Calu3 (cell line): ENCODE data around the gene NR1D1. TPM values are rescaled to one million over a fixed set of nuclear protein-coding genes. Genes with fewer than 3 reads are reported as not detected.

Experiments used
- BruUV-seq: library from RNA; stranded (reverse); fragments of 400-500 nt; replicated peaks from 2 replicates; lab custom pipeline; 2021; lab: Mats Ljungman, UMichigan
- CTCF ChIA-PET: fragments of 300-600 bp; sonication (Branson Sonifier 250); formaldehyde crosslinking; loops from one replicate; lab custom pipeline; 2022; ENCODE audit warnings: antibody characterized with exemption; lab: Charles Lee
- DNase-seq: peaks from one replicate; pipeline ENCODE4 v3.0.0; 2022
- H3K27ac Mint-ChIP-seq: one replicate; pipeline ENCODE4 v1.8.0; 2022; ENCODE audit warnings: mixed read lengths; ENCODE audit not compliant: unreplicated experiment
- H3K27me3 Mint-ChIP-seq: one replicate; pipeline ENCODE4 v1.8.0; 2022; ENCODE audit warnings: mixed read lengths; ENCODE audit not compliant: unreplicated experiment
- H3K36me3 Mint-ChIP-seq: one replicate; pipeline ENCODE4 v1.8.0; 2022; ENCODE audit warnings: mild to moderate bottlenecking, moderate library complexity, mixed read lengths; ENCODE audit not compliant: insufficient read depth, unreplicated experiment
- H3K4me1 Mint-ChIP-seq: one replicate; pipeline ENCODE4 v1.8.0; 2022; ENCODE audit warnings: mild to moderate bottlenecking, low read depth, mixed read lengths; ENCODE audit not compliant: unreplicated experiment
- H3K4me3 Mint-ChIP-seq: one replicate; pipeline ENCODE4 v1.8.0; 2022; ENCODE audit warnings: mild to moderate bottlenecking, low read depth, moderate library complexity, mixed read lengths; ENCODE audit not compliant: unreplicated experiment
- H3K9me3 Mint-ChIP-seq: one replicate; pipeline ENCODE4 v1.8.0; 2022; ENCODE audit warnings: low read depth, mixed read lengths; ENCODE audit not compliant: unreplicated experiment
- intact Hi-C: fragments of 100-400 bp; cut with micrococcal nuclease; formaldehyde crosslinking; loops from one replicate; pipeline ENCODE4 v1.10.0; 2022; ENCODE audit not compliant: unreplicated experiment
- total RNA-seq: library from RNA; stranded (reverse); gene quantifications from 2 replicates; pipeline ENCODE4 v1.2.3, GENCODE V29; 2022
- TF ChIP-seq, protein P1 (sequence below): fragments of 200-600 bp; IDR thresholded peaks from one replicate; pipeline ENCODE4 v1.8.0; 2022; ENCODE audit warnings: antibody characterized with exemption; ENCODE audit not compliant: unreplicated experiment

The NR1D1 gene
- total RNA-seq, 1 experiment from 2014 or later = 36.4 TPM

DNA sequence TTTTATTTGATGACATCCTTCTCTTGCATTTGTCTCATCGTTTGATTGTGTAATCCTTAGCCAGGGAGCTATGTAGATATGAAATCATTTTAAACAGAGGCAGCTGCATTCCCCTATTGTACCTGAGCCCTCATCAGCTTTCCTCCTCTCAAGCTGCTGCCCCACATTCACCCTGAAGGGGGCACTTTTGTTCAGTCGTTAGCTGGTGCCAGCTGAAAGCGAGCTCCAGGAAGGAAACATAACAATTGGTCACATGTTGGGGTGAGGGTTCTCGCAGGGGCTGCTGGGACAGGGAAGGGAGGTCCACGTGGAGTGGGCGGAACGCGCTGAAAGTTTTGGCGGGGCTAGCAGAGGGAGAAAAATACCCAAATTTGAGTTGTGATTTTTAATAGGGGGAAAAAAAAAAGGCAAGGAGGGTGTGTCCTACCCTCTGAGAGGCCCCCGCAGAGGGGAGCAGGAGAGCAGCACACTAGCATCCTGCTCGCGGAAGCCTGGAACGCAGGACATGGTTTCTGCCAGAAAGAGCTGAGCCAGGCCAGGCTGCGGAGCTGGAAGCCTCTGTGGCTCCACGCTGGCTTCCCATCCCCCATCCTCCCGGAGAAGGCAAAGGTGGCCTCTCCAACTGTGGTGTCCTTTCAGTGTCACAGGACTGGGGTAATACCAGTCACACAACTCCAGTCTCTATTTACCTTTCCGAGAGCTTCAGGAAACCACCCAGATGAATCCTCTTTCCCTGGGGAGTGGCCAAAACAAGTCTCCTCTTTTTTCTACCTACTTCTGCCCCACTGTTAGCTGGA lies 12.9 kb upstream of the NR1D1 start:
- H3K4me3 Mint-ChIP-seq = peak overlapping the region; percentile 65

DNA sequence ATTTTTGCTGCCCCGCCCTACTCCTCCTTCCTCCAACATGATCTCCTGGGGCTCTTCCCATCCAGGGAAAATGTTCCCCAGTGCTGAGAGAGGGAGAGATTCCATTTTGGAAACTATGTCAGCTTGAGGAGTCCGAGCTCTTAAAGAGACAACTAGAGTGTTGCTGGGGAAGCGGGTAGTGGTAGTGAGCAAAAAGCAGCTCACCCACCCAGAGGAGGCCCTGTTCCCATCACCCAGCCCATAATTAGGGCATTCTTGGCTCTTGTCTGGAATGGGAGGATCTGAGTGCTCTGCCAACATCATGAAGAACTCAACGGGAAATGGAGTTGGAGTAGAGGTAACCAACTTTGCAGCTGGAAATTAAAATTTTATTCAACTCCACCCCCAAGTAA lies 12.3 kb upstream of the NR1D1 start:
- Mint-ChIP-seq H3K27ac (peak overlapping the region; percentile 74), H3K9me3 (no peaks in the 10 kb centered on the region), H3K4me3 (peak overlapping the region; percentile 65), H3K27me3 (no peaks in the 10 kb centered on the region), H3K4me1 (peaks cover 58% of the 10 kb centered on the region), H3K36me3 (peaks cover 46% of the 10 kb centered on the region)
- TF ChIP-seq, protein P1, sequence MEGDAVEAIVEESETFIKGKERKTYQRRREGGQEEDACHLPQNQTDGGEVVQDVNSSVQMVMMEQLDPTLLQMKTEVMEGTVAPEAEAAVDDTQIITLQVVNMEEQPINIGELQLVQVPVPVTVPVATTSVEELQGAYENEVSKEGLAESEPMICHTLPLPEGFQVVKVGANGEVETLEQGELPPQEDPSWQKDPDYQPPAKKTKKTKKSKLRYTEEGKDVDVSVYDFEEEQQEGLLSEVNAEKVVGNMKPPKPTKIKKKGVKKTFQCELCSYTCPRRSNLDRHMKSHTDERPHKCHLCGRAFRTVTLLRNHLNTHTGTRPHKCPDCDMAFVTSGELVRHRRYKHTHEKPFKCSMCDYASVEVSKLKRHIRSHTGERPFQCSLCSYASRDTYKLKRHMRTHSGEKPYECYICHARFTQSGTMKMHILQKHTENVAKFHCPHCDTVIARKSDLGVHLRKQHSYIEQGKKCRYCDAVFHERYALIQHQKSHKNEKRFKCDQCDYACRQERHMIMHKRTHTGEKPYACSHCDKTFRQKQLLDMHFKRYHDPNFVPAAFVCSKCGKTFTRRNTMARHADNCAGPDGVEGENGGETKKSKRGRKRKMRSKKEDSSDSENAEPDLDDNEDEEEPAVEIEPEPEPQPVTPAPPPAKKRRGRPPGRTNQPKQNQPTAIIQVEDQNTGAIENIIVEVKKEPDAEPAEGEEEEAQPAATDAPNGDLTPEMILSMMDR = no peak
- DNase-seq = no peak
- no TSS peak for BruUV-seq
- CTCF ChIA-PET = interaction anchor here (0.6 to 10.1 kb wide), 90 partner anchors 11 to 747 kb away, joined by 3 to 674 read pairs (median 8); partner anchors contain the start of genes CASC3, CDC6, CSF3 and ERBB2
- intact Hi-C loops = loop anchor here (1.0 to 10.0 kb wide), 8 partner anchors 9 to 478 kb away; partner anchors contain the start of genes CASC3, MSL1, PSMD3 and RAPGEFL1

More for the DNA sequence above, 12.9 kb upstream of the NR1D1 start:
- intact Hi-C loops = loop anchor here (1.0 to 10.0 kb wide), 8 partner anchors 8 to 479 kb away; partner anchors contain the start of genes CASC3, MSL1, PSMD3 and RAPGEFL1
- Mint-ChIP-seq H3K4me1 (peaks cover 58% of the 10 kb centered on the region), H3K27ac (peak overlapping the region; percentile 74), H3K27me3 (no peaks in the 10 kb centered on the region), H3K9me3 (no peaks in the 10 kb centered on the region), H3K36me3 (peaks cover 45% of the 10 kb centered on the region)
- TF ChIP-seq, protein P1 = no peak
- CTCF ChIA-PET = interaction anchor here (0.6 to 10.1 kb wide), 107 partner anchors 10 to 1853 kb away, joined by 3 to 674 read pairs (median 6); partner anchors contain the start of genes CASC3, CDC6, CNP and CSF3
- peak; percentile 100 for DNase-seq
- BruUV-seq = TSS peak; percentile 100

DNA sequence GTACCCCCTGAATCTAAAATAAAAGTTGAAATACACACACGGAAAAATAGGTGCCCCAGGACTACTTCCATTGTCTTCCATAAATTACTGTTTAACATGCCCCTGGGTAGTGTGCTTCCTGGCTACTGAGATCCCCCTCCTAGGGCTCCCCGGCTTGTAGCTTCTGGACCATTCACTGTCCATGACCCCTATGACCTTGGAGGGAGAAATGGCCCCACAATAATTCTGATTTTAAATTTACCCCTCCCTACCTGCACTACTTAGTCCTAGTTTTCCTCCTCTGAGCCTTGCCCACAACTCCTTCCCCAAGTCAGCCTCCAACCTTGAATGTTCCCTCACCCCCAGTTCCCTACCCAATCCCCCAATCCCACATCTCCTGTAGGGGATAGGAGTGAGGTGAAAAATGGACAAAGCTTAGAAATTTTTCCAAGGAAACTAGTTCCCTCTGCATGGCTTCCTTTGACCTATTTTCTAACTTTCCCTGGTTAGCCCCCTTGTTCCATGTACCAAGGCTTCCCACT lies 11.9 kb upstream of the NR1D1 start:
- TF ChIP-seq, protein P1 = no peak
- CTCF ChIA-PET = interaction anchor here (0.6 to 10.1 kb wide), 76 partner anchors 11 to 912 kb away, joined by 3 to 674 read pairs (median 8); partner anchors contain the start of genes CASC3, CDC6, CSF3 and MED24

More for the DNA sequence above, 11.9 kb upstream of the NR1D1 start:
- no TSS peak for BruUV-seq
- Mint-ChIP-seq H3K9me3 (no peaks in the 10 kb centered on the region), H3K36me3 (peaks cover 50% of the 10 kb centered on the region), H3K4me1 (peaks cover 62% of the 10 kb centered on the region), H3K27me3 (no peaks in the 10 kb centered on the region), H3K4me3 (peak overlapping the region; percentile 65), H3K27ac (peak overlapping the region; percentile 74)
- DNase-seq = no peak
- intact Hi-C loops = loop anchor here (2.0 to 10.0 kb wide), 3 partner anchors 41 to 477 kb away; partner anchors contain the start of genes RAPGEFL1 and STARD3
